ENCODE measurements around the gene LAIR1.

Gene LAIR1

GRCh38 chr19:54312436-54313377, 52.0 kb downstream of the LAIR1 start, which contains the start of gene LILRA5:
Gene LILRA5 (minus strand): TSS chr19:54313166. CDS start chr19:54313019, 147 bp downstream.
- no peak for DNase-seq

GRCh38 chr19:54312011-54312410, 52.7 kb downstream of the LAIR1 start:
- DNase-seq, result no peak

GRCh38 chr19:54311486-54311885, 53.2 kb downstream of the LAIR1 start:
- no peak for DNase-seq

- DNase-seq, result no peak
These were observed 54.2 kb downstream of the LAIR1 start for GRCh38 chr19:54310543-54310942.

GRCh38 chr19:54309811-54310210, 54.9 kb downstream of the LAIR1 start:
- DNase-seq, result no peak

- no peak for DNase-seq
These were observed 57.2 kb downstream of the LAIR1 start for GRCh38 chr19:54307389-54308020.

- no peak for DNase-seq
These were observed 59.6 kb downstream of the LAIR1 start for GRCh38 chr19:54305141-54305540.

GRCh38 chr19:54302257-54302656, 62.5 kb downstream of the LAIR1 start:
- no peak for DNase-seq
